HG02981 (cell line): ENCODE data around the gene IL1F10.
A peak's percentile ranks its signal among the peaks of the same experiment; 100 is the strongest.
"Not testable (repeated sequence)": the region's sequence is repeated elsewhere in the genome, so short reads cannot be mapped to it uniquely, and the experiment has no call there.

Source experiments
- ATAC-seq: cut with Tn5 transposase; IDR thresholded peaks from one replicate; pipeline ENCODE4 v1.9.1; 2021; ENCODE audit warnings: mild to moderate bottlenecking, moderate library complexity; ENCODE audit not compliant: unreplicated experiment

Gene IL1F10

DNA sequence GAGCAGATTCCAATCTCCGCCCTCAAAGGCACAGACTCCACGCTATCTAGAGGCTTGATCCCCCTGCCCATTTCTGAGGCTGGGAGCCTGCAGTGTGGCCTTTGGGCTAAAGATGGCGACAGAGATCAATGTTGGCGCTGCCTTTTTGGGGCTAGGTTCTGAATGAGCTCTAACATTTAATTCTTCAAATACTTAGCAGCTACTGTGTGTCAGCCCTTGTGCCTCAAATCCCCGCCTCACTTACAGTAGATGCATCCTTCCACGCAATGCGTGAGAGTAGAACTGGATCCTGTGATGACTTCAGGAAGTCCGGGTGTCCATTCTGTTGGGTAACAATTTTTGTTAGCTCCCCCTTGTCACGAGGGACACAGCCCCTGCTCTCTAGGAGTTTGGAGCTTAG is 12.4 kb downstream of the IL1F10 start:
- peak; percentile 61 for ATAC-seq

DNA sequence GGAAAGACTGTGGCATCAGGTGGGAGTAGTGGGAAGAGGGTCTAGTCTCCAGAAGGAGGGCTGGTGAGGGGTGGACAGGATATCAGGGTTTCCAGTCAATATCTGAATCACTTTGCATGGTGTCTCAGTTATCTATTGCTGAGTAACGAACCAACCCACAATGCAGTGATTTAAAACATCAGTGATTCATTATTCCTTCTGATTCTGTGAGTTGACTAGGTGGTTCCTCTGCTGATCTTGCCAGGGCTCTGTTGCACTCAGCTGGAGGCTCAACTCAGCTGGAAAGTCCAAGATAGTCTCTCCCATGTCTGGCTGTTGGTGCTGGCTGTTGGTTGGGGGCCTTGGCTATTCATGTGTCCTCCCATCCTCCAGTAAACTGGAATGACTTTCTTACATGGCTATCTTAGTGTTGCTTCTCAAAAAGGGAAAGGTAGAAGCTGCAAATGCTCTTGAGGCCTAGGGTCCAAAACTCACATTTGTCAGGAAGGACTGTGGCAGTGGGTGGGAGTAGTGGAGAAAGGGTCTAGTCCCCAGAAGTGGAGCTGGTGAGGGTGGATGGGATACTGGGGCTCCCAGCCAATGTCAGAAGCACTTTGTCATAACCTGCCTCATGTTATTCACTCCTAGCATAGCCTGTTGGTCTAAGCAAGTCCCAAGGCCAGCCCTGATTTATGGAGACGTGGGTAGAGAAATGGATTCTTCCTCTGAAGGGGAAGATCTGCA is 13.9 kb downstream of the IL1F10 start:
- ATAC-seq, result no peak

DNA sequence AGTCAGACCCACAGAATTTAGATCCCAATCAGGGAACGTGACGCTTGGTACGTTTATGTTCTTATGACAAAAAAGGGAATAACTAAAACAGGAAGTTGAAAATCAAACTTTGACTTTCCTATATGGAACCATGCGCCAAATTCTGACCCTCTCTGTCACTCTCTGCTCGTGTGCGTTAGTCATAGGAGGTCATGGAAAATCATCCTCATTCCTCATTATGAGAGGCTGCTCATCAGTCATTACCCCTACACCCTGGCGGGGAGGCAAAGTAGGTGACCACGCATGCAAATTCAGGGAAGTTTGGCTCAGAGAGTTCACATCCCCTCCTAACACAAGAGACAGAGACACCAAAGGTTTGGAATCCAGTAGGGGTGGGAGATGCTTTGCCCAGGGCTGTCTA is 15.5 kb downstream of the IL1F10 start:
- ATAC-seq, result no peak

DNA sequence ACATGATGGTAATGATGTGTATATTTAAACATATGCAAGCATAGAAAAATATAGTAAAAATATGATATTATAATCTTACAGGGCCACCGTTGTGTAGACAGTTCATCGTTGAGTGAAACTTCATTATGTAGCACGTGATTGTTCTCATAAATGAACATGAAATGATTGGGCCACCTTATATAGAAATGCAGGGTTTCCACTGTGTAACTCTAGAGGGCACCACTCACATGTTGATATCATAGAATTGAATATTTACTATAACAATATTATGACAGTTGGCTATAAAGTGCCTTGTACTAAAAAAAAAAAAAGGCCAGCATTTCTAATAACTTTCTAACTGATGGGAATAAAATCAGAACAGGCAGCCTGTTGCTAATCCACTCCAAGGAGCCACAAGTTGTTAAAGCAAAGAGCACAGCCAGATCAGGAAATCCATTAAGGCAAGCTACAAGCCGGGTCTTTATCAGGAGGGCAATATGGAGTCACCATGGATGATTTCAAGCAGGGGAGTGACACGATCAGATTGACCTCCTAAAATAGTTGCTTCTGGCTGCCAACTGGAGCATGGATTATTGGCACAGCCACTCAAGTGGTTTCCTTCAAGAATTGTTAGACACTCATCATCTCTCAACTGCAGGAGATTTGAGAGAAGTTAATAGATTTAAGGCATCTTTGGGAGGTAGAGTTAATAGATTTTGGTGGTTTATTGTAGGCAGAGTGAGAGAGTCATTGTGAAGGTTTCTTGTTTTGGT is 16.7 kb downstream of the IL1F10 start:
- ATAC-seq, result no peak

DNA sequence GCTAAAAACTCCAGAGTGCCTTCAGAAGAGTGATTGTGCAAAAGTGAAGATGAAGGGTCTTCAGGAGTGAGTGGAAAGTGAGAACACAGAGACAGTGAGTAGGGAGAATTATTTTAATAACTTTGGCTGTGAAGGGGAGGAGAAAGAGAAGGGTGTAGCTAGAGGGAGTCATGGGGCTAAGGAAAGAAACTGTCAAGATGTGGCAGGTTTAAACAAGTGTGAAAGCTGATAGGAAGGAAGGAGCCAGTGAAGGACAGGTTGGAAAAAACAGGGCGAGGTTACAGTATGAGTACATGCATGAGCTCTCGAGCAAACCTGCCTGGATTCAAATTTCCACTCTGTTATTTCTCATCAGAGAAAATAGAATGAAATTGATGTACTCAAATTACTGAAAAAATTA is 17.8 kb downstream of the IL1F10 start:
- ATAC-seq, result no peak

DNA sequence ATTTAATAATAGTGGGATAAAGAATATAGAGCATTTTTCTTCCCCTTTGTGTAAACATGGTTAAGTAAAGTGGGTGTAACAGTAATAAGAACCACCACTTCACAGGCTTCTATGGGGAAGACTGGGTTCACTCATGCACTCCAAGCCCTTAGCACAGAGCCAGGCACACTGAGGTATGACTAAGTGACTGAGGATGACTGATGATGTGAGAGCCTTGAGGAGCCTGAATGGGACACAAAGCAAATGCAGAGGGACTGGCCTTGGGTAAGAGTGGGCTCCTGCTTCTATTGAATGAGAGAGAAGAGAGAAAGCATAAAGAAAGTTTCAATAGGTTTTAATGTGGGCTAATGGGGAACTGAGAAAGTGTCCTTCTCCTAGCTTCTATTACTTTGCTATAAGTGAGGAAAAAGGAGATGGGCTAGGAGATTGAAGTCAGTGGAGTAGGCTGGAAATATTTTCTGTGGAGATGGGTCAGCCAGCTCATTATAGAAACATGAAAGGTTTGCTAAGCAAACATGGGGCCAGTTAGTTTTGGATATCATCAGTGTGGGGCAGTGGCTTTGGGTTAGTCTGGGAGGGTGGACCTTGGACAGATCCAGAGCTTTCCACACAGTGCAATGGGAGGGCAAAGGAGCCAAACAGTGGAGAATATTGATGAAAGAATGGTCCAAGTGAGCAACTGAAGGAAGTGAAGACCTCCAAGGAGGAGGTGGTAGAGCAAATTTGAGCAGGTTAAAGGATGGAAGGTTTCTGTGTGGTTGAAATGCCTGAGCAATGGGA is 20.6 kb downstream of the IL1F10 start:
- ATAC-seq, result no peak

DNA sequence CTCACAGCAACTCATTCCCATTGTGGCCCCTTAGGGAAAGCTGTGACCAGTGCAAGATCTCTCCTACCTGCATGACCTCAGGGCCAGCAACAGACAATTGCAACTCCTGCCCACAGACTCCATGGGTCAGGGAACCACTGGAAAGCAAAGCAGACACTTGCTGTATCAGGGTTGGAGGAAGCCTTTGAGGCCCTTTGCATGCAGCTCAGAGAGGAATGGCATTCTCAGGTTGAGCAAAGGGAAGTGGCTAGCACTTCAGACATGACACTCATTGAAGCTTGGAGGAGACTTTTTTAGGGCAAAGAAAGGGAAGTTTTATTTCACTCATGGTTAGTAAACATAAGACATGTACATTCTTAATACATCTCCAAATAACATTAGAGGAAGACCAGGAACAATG is 22.1 kb downstream of the IL1F10 start:
- no peak for ATAC-seq

DNA sequence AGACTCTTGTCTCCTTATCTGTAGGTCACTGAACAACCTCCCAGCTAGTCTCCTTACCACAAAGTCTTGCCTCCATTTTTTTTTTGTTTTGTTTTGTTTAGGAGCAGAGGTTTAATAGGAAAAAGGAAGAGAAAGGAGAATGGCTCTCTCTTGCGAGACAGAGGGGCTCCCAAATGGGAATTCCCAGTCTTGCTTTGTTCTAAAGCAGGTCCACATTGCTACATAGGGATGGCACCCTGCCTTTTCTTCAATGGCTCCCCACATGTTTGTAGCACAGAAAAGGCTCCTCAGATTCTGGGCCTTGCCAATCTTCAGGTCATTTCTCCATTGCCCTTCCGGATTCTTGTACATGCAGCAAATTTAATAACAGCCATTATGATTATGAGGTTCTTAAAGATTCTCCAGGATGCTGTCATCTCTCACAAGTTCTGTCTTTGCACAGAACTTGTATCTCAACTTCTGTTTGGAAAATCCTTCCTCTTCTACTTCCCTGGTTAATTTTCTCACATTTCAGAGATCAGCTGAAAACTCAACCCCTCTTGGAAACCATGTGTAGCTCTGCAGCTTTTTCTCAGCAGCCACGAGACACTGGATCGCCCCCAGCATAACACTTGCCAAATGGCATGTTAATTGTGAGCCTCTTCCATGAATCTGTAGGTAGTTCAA is 23.6 kb downstream of the IL1F10 start:
- no peak for ATAC-seq

DNA sequence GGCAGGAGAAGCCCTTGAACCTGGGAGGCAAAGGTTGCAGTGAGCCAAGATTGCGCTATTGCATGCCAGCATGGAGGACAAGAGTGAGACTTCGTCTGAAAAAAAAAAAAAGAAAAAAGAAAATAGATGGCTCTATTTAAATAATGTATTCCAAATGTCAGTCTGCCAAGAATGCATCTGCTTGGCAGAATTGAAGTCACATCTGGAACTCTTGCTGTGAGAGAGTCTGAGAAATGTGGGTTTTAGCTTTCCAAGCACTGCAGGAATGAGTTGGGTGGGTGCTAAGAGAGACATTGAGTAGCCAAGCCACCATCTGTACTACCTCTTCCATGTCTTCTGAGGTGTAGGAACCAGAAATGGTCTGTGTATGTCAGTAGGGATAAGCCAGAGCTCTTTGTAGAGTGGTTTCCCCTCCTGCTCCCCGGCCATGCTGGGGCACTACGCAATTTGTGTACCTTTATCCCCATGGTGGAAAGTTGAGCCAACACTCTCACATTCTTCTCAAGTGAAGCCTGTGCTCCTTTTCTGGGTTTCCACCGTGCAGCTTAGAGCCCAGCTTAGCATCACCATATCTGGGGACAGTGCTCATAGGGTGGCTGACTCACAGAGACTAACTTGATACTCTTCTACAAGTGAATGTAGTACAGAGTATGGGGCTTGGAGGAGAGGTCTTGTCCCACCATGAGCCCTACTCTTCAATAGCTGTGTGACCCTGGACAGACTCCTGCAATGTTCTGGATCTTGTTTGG is 25.3 kb downstream of the IL1F10 start:
- ATAC-seq, result no peak

DNA sequence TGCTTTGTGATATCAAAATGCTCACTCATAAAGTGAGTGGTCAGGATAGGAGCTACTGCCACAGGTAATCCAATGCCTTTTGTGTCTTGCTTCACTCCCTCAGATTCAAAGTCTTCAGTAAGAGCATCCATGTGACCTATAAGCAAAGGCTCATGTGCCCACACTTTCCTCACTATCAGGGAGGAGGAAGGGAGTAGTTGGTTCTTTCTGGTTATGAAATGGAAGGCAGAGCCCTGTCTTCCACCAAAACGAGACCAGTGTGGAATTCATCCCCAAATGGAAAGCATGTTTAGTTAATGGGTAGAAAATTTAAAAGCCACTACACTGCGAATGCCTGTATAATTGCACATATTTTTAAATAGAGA is 25.8 kb downstream of the IL1F10 start:
- ATAC-seq, result no peak

DNA sequence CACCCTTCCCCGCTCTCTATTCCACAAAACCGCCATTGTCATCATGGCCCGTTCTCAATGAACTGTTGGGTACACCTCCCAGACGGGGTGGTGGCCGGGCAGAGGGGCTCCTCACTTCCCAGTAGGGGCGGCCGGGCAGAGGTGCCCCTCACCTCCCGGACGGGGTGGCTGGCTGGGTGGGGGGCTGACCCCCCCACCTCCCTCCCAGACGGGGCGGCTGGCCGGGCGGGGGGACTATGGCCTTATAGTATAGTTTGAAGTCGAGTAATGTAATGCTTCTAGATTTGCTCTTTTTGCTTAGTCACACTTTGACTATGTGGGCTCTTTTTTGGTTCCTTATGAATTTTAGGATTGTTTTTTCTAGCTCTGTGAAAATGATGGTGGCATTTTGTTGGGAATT is 28.5 kb downstream of the IL1F10 start:
- ATAC-seq, result not testable (repeated sequence)

DNA sequence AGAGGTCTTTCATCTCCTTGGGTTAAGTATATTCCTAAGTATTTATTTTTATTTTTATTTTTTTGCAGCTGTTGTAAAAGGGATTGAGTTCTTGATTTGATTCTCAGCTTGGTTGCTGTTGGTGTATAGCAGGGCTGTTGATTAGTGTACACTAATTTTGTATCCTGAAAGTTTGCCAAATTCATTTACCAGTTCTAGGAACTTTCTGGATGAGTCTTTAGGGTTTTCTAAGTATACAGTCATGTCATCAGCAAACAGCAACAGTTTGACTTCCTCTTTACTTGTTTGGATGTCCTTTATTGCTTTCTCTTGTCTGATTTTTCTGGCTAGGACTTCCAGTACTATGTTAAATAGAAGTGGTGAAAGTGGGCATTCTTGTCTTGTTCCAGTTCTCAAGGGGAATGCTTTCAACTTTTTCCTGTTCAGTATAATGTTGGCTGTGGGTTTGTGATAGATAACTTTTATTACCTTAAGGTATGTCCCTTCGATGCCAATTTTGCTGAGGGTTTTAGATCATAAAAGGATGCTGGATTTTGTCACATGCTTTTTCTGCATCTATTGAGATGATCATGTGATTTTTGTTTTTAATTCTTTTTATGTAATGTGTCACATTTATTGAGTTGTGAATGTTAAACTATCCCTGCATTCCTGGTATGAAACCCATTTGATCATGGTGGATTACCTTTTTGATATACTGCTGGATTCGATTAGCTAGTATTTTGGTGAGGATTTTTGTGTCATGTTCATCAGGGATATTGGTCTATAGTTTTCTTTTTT is 29.3 kb downstream of the IL1F10 start:
- not testable (repeated sequence) for ATAC-seq

DNA sequence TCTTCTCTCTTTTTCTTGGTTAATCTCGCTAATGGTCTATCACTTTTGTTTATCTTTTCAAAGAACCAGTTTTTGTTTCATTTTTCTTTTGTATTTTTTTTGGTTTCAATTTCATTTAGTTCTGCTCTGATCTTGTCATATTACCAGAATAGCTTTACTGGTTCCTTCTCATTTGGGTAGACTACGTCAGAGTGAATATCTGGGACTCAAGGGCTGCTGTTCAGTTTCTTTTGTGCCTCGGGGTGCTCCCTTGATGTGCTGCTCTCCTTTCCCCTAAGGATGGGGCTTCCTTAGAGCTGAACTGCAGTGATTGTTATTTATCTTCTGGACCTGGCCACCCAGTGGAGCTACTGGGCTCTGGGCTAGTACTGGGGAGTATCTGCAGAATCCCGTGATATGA is 30.3 kb downstream of the IL1F10 start:
- no peak for ATAC-seq

DNA sequence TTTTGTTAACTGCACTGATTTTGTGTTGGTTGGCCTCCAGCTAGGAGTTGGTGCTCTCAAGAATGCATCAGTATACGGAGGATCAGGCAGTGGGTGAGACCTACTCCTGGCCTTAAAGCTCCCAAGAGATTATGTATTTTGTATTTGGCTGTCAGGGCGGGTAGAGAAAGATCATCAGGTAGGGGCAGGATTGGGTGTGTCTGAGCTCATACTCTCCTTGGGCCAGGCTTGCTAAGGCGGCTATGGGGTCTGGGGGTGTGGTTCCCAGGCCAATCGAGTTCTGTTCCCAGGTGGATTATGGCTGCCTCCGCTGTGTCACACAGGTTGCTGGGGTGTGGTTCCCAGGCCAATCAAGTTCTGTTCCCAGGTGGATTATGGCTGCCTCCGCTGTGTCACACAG is 30.8 kb downstream of the IL1F10 start:
- ATAC-seq, result no peak

DNA sequence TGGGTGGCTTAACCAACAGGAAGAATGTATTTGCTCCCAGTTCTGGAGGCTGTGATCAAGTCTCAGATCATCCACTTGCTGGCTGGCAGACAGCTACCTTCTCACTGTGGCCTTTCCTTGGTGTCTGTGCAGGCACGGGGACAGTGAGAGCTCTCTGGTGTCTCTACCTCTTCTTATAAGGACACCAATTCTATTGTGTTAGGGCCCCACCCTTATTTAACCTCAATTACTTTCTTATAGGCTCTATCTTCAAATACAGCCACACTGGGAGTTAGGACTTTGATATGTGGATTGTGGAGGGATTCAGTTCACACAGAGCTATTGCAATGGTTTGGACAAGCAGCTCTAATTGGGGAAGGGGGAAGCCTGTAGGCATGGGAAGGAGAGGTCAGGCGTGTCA is 34.4 kb downstream of the IL1F10 start:
- ATAC-seq, result no peak

DNA sequence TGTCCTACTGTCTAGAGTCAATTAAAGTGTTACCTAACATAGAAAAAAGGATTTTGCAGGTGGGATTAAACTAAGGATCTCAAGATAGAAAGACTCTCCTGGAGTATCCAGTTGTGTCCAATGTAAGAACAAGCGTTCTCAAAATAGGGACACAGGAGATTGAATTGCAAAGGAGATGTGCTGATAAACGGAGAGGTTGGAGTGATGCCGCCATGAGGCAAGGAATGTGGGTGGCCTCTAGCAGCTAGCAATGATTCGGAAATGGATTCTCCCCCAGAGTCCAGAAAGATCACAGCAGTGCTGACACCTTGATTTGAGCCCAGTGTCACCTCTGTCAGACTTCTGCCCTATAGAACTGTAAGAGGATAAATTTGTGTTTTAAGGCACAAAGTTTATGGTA is 35.5 kb downstream of the IL1F10 start:
- no peak for ATAC-seq

DNA sequence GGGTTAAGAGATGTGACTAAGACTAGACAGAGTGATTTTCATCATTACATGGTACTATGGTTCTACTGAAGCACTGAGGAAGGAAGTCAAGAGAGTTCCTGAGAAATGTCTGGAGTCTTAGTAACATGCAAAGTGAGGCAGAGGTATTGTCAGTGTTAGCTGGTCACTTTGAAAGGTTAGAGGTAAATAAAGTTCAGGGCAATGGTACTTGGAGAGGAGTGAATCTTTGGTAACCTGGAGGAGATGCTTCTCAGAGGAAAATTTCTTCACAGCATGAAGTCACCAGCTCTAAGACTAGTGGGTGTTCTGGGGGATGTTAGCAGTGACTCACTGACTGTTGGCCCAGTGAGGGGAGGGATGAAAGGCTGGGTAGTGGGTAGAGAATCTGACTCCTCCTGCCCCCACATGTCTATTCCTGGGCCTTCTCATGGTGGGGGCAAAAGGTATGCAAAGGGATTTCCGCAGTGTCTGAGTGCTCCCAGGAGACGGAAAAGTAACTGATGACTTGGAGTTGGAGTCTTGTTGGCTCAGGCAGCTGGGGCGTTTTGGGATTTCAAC is 36.4 kb downstream of the IL1F10 start:
- ATAC-seq, result no peak

DNA sequence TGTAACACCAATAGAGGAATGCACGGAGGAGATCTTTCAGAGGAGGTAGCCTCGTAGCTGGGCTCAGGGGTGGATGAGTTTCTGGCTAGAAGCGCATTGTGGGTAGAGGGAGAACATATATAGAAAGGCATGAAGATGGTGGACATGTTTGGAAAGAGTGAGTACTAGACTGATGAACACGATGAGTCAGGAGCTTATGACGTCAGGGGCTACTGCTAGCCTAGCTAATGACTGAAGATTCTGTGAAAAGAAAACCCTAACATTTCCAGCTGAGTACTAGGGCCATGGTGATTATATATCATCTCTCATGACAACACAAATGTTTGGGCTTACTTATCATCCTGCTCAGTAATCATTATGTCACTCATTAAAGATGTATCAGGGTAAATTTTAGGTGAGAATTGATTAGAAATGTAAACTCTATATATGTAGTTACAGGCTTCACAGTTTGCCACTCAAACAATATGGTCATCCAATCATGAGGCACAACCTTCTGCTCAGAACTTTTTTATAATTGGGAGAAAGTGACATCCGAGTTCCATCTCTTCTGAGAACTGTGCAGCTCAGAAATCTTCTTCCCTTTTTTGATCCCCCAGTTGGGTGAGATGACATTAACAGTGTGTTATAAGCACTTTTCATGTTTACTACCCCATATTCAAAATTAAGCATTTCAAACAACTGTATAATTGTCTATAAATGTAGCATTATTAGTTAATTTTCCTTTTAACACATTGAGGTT is 37.4 kb downstream of the IL1F10 start:
- ATAC-seq, result no peak

DNA sequence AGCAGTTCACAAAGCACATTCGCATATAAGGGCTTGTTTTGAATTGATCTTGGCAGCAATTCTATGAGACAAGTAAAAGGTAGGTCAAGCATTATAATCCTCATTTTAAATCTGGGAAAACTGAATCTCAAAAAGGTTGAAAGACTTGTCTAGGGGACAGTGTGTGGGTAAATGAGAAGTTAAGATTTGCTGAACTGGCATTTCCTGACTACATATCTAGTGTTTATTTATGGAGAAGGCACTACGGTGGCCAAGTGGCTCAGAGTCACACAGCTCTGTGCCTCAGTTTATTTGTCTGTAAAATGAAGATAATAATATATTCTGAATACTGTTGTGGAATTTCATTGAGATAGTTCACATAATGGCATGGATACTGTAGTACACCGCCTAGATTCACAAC is 43.4 kb downstream of the IL1F10 start:
- no peak for ATAC-seq
